GDM1 (cell line): Measurements from ENCODE around the gene CELA1.

Experiments used
- DNase-seq: peaks from one replicate; lab custom pipeline; 2025; lab: John Stamatoyannopoulos, UW

Gene CELA1

GRCh38 chr12:51374856-51375255 is 28.4 kb upstream of the CELA1 start:
- DNase-seq = no peak

GRCh38 chr12:51374361-51374760 is 27.9 kb upstream of the CELA1 start:
- DNase-seq = no peak

- peak; percentile 46 for DNase-seq
Measured at GRCh38 chr12:51373187-51373586, 26.7 kb upstream of the CELA1 start.

- DNase-seq = no peak
Measured at GRCh38 chr12:51372021-51372420, 25.5 kb upstream of the CELA1 start.

GRCh38 chr12:51371295-51371953 is 24.9 kb upstream of the CELA1 start:
- no peak for DNase-seq

GRCh38 chr12:51370667-51371066 is 24.2 kb upstream of the CELA1 start:
- no peak for DNase-seq

GRCh38 chr12:51369581-51369980 is 23.1 kb upstream of the CELA1 start:
- no peak for DNase-seq

- peak; percentile 99 for DNase-seq
Measured at GRCh38 chr12:51368640-51369517, 22.4 kb upstream of the CELA1 start.

- no peak for DNase-seq
Measured at GRCh38 chr12:51365276-51365675, 18.8 kb upstream of the CELA1 start.

GRCh38 chr12:51364001-51364400 is 17.5 kb upstream of the CELA1 start:
- DNase-seq = no peak

GRCh38 chr12:51362747-51363342 is 16.4 kb upstream of the CELA1 start:
- no peak for DNase-seq

- no peak for DNase-seq
Measured at GRCh38 chr12:51362307-51362706, 15.8 kb upstream of the CELA1 start.

- DNase-seq = no peak
Measured at GRCh38 chr12:51361161-51362016, 14.9 kb upstream of the CELA1 start.

GRCh38 chr12:51360315-51360714 is 13.8 kb upstream of the CELA1 start:
- no peak for DNase-seq

- no peak for DNase-seq
Measured at GRCh38 chr12:51359851-51360250, 13.4 kb upstream of the CELA1 start.

GRCh38 chr12:51358496-51358895 is 12.0 kb upstream of the CELA1 start:
- no peak for DNase-seq

GRCh38 chr12:51357374-51358047 is 11.0 kb upstream of the CELA1 start:
- no peak for DNase-seq

- DNase-seq = peak; percentile 57
Measured at GRCh38 chr12:51351913-51352532, 5.5 kb upstream of the CELA1 start.

- no peak for DNase-seq
Measured at GRCh38 chr12:51349026-51349425, 2.5 kb upstream of the CELA1 start.

GRCh38 chr12:51348116-51348515 is 1.6 kb upstream of the CELA1 start:
- DNase-seq = no peak

- DNase-seq = no peak
Measured at GRCh38 chr12:51345681-51346080, 798 bp downstream of the CELA1 start.
